Sigmoid colon (tissue), 7 donors: Measurements from ENCODE around the gene MED13L. TPM values are rescaled to one million over a fixed set of nuclear protein-coding genes. Genes with fewer than 3 reads are reported as not detected.

Source experiments
- DNase-seq: peaks from one replicate; pipeline ENCODE4 v3.0.0-alpha.2; 2019
- H3K27ac ChIP-seq, 4 donors: fragments of 200-600 bp; sonication (generic); one replicate each; pipeline ENCODE4 v1.5.1; 2016 to 2019; ENCODE audit warnings: mild to moderate bottlenecking in 1 of 4
- H3K27me3 ChIP-seq, 3 donors: fragments of 200-600 bp; sonication (generic); one replicate each; pipeline ENCODE4 v1.5.1; 2019; ENCODE audit warnings: mild to moderate bottlenecking in 1 of 3
- H3K36me3 ChIP-seq, 4 donors: fragments of 200-600 bp; sonication (generic); one replicate each; pipeline ENCODE4 v1.5.1; 2016 to 2019
- H3K4me1 ChIP-seq, 4 donors: fragments of 200-600 bp; sonication (generic); one replicate each; pipeline ENCODE4 v1.5.1; 2017 to 2019
- H3K4me3 ChIP-seq, 4 donors: fragments of 200-600 bp; sonication (generic); one replicate each; pipeline ENCODE4 v1.5.1; 2017 to 2019; ENCODE audit warnings: mild to moderate bottlenecking in 2 of 4, moderate library complexity in 1 of 4
- H3K9me3 ChIP-seq, 4 donors: fragments of 200-600 bp in 3 of 4; sonication (generic) in 3 of 4; one replicate each; pipeline versions ENCODE4 v1.5.1 to v1.6.1; 2013 to 2019
- CTCF ChIP-seq, 4 experiments: fragments of 450-650 bp in 3 of 4; fragments of 200-600 bp in 1 of 4; IDR thresholded peaks; one replicate each; pipeline ENCODE4 v1.5.1; 2016 to 2019; ENCODE audit warnings: antibody characterized with exemption in 4 of 4, mild to moderate bottlenecking in 3 of 4, moderate library complexity in 2 of 4
- EP300 ChIP-seq, 4 donors: sonication (generic); formaldehyde crosslinking; IDR thresholded peaks; one replicate each; pipeline ENCODE4 v1.6.1; 2017; ENCODE audit warnings: antibody characterized with exemption in 4 of 4
- POLR2A ChIP-seq, 2 donors: fragments of 450-650 bp; IDR thresholded peaks; one replicate each; pipeline ENCODE4 v1.6.1; 2016; ENCODE audit warnings: antibody characterized with exemption in 2 of 2, mild to moderate bottlenecking in 2 of 2, moderate library complexity in 2 of 2
- POLR2AphosphoS5 ChIP-seq, 4 donors: sonication (generic); formaldehyde crosslinking; IDR thresholded peaks; one replicate each; pipeline ENCODE4 v1.6.1; 2017; ENCODE audit warnings: antibody characterized with exemption in 4 of 4
- WGBS, 2 donors: extraction: QIAGEN DNeasy Blood & Tissue Kit; methylation state at CpG; one replicate each; pipeline ENCODE4 v1.1.7; 2013; 5-methylcytosine and 5-hydroxymethylcytosine counted together
- intact Hi-C: fragments of 100-400 bp; cut with DNase I; formaldehyde crosslinking; loops from one replicate; pipeline ENCODE4 v1.15.1; 2023
- polyA plus RNA-seq, 3 donors: library from polyadenylated mRNA; stranded (reverse); fragments of 200-250 nt; gene quantifications; one replicate each; pipeline ENCODE4 v1.2.3, GENCODE V29; 2013
- total RNA-seq, 4 donors: library from RNA; depleted of rRNA; stranded (reverse); fragments of >200 nt; gene quantifications; one replicate each; pipeline ENCODE4 v1.1.0, GENCODE V29; 2016
- donor health status: healthy with polysubstance abuse.
- donor health status: Bipolar disorder and iron deficiency.
- donor health status: healthy.

Gene MED13L
- total and polyA plus RNA-seq, 7 donors: 12.5 to 246 (median 151) TPM

GRCh38 chr12:116027551-116027821, 250.0 kb downstream of the MED13L start:
- Histone ChIP-seq H3K36me3 (no peaks in the 10 kb centered on the region), H3K27ac (no peak overlapping the region), H3K9me3 (no peaks in the 10 kb centered on the region), H3K4me1 (peaks cover 0 to 18% (median 7%) of the 10 kb centered on the region in 4 donors), H3K27me3 (no peaks in the 10 kb centered on the region), H3K4me3 (no peak overlapping the region)
- no peak for DNase-seq
- intact Hi-C loops: no loop called here
- TF ChIP-seq POLR2AphosphoS5 (IDR thresholded peaks at IDR 0.05) (no peak), CTCF (IDR thresholded peaks at IDR 0.05) (no peak), EP300 (IDR thresholded peaks at IDR 0.05) (no peak), POLR2A (IDR thresholded peaks at IDR 0.05) (no peak)
- 97 to 98% methylated on average over 4 of the region's 4 CpGs for WGBS, 2 donors

- intact Hi-C loops: no loop called here
- WGBS, 2 donors: 85 to 88% methylated on average over 7 of the region's 7 CpGs
- DNase-seq: no peak
- Histone ChIP-seq H3K4me3 (no peak overlapping the region), H3K36me3 (no peaks in the 10 kb centered on the region), H3K9me3 (no peaks in the 10 kb centered on the region), H3K4me1 (peaks cover 0 to 18% (median 7%) of the 10 kb centered on the region in 4 donors), H3K27ac (no peak overlapping the region), H3K27me3 (no peaks in the 10 kb centered on the region)
- no peak for TF ChIP-seq CTCF (IDR thresholded peaks at IDR 0.05)
- TF ChIP-seq POLR2AphosphoS5 (IDR thresholded peaks at IDR 0.05): no peak
- TF ChIP-seq EP300 (IDR thresholded peaks at IDR 0.05): no peak
- TF ChIP-seq POLR2A (IDR thresholded peaks at IDR 0.05): no peak
These were observed 250.5 kb downstream of the MED13L start for GRCh38 chr12:116026768-116027550.

- TF ChIP-seq POLR2A (IDR thresholded peaks at IDR 0.05): no peak
- no peak for TF ChIP-seq EP300 (IDR thresholded peaks at IDR 0.05)
- TF ChIP-seq CTCF (IDR thresholded peaks at IDR 0.05): no peak
- no peak for TF ChIP-seq POLR2AphosphoS5 (IDR thresholded peaks at IDR 0.05)
- no peak overlapping the region for H3K27ac ChIP-seq
- H3K36me3 ChIP-seq: no peaks in the 10 kb centered on the region
- intact Hi-C loops: no loop called here
- H3K4me1 ChIP-seq: peaks cover 0 to 18% (median 7%) of the 10 kb centered on the region in 4 donors
- DNase-seq: no peak
- H3K4me3 ChIP-seq: no peak overlapping the region
- no peaks in the 10 kb centered on the region for H3K27me3 ChIP-seq
- H3K9me3 ChIP-seq: no peaks in the 10 kb centered on the region
These were observed 251.1 kb downstream of the MED13L start for GRCh38 chr12:116026346-116026745.

- no peak for TF ChIP-seq POLR2AphosphoS5 (IDR thresholded peaks at IDR 0.05)
- TF ChIP-seq EP300 (IDR thresholded peaks at IDR 0.05): no peak
- no peak for TF ChIP-seq CTCF (IDR thresholded peaks at IDR 0.05)
- no peak for TF ChIP-seq POLR2A (IDR thresholded peaks at IDR 0.05)
- DNase-seq: no peak
- Histone ChIP-seq H3K27me3 (no peaks in the 10 kb centered on the region), H3K4me3 (no peak overlapping the region), H3K9me3 (no peaks in the 10 kb centered on the region), H3K4me1 (peaks cover 0 to 18% (median 7%) of the 10 kb centered on the region in 4 donors), H3K27ac (no peak overlapping the region), H3K36me3 (no peaks in the 10 kb centered on the region)
- intact Hi-C loops: no loop called here
- WGBS, 2 donors: 66 to 80% methylated on average over 2 of the region's 2 CpGs
These were observed 252.7 kb downstream of the MED13L start for GRCh38 chr12:116024769-116025168.

DNA sequence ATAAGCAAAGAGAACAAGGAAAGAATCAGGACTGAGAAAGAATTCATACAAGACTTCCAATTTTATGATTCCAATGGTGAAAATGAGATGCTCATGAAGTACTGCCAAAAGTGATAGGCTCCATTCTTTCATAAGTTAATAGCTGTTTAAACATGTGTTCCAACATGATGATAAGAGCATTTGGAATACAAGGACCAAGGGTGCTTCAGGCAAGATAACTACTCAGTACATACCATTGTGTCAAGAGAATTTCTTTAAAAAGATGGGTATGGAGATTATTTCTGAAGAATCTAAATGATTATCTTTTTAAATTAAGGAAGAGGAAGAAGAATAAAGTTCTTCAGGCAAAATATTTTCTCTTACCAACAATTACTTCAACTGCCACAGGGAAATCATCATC, 258.1 kb downstream of the MED13L start:
- no peak overlapping the region for H3K27ac ChIP-seq
- H3K4me1 ChIP-seq: peaks cover 0 to 25% (median 8%) of the 10 kb centered on the region in 4 donors
- H3K36me3 ChIP-seq: peaks cover 0 to 23% (median 3%) of the 10 kb centered on the region in 4 donors
- H3K27me3 ChIP-seq: no peaks in the 10 kb centered on the region
- TF ChIP-seq CTCF (IDR thresholded peaks at IDR 0.05): no peak
- TF ChIP-seq EP300 (IDR thresholded peaks at IDR 0.05): no peak
- TF ChIP-seq POLR2A (IDR thresholded peaks at IDR 0.05): no peak
- no peak for TF ChIP-seq POLR2AphosphoS5 (IDR thresholded peaks at IDR 0.05)
- DNase-seq: no peak
- no peaks in the 10 kb centered on the region for H3K9me3 ChIP-seq
- intact Hi-C loops: no loop called here
- no peak overlapping the region for H3K4me3 ChIP-seq
